GM11168 (cell line): ENCODE measurements around the gene AP2A1.

Experiments used
- in situ Hi-C: fragments of 300-500 bp; cut with MboI; formaldehyde crosslinking; loops from one replicate; pipeline ENCODE4 v1.12.0; 2022; ENCODE audit warnings: low sequenced_read_pairs; ENCODE audit not compliant: unreplicated experiment

Gene AP2A1

DNA sequence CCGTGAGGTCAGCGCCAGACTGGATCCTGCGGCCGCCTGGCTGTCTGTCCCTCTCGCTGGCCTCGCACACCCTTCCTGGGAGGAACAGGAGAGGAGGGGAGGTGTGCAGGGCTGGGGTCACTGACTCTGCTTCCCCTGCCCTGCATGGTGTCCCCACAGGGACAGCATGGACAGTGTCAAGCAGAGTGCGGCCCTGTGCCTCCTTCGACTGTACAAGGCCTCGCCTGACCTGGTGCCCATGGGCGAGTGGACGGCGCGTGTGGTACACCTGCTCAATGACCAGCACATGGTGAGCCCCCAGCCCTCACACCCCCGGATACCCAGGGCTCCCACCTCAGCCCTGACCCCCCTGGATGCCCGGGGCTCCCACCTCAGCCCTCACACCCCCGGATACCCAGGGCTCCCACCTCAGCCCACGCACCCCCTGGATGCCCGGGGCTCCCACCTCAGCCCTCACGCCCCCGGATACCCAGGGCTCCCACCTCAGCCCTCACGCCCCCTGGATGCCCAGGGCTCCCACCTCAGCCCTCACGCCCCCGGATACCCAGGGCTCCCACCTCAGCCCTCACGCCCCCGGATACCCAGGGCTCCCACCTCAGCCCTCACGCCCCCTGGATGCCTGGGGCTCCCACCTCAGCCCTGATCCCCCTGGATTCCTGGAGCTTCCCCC is 25.1 kb downstream of the AP2A1 start:
- in situ Hi-C loops: no loop called here

DNA sequence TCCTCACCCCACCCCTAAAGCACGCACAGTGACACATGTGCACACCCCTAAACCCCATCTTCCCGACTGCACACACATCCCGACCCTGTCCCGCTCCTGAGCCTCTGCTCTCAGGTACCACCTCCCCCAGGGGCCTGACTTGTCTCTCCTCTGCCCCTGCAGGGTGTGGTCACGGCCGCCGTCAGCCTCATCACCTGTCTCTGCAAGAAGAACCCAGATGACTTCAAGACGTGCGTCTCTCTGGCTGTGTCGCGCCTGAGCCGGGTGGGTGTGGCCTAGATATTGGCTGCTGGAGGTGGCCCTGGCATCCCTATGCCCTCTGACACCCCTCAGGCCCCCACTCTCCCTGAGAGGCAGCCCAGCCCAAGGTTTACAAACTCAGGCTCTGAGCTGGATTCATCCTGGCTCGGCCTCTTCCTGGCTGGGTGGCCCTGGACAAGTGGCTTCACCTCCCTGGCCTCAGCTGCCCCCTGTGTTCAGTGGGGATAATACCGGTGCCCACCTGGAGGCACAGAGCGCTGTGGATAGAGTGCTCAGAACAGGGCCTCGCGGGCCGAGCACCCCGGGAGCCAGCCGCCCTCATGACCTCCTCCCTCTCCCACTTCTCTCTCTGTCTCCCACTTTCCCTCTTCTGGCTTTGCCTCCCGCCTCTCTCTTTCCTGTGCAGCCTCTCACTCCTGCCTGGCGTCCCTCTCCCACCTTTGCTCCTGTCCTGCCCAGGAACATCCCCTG is 26.2 kb downstream of the AP2A1 start:
- in situ Hi-C loops: no loop called here

DNA sequence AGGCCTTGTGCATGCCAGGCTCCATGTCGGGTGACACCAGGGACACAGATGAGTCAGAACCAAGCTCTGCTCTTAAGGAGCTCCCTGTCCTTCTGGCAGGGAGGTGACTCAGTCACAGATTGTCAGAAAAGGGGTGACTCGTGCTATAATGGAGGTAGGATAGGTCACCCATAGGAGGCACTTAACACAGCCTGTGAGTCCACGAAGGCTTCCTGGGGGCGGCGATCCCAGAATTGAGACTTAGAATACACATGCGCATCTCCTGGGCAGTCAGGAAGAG is 26.7 kb downstream of the AP2A1 start:
- in situ Hi-C loops: no loop called here

DNA sequence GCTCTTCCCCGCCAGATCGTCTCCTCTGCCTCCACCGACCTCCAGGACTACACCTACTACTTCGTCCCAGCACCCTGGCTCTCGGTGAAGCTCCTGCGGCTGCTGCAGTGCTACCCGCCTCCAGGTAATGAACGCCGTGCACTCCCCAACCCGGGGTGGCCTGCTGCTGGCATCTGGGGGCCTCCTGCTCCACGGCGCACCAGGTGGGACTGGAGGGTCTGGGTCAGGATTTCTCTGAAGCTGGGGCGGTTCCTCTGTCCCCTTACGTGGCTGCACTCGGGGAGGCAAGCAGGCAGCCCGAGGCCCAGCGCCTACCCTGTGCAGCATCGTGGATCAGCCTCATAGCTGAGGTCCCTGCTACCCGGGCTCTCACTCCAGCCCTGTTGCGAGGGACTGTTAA is 28.8 kb downstream of the AP2A1 start:
- in situ Hi-C loops: no loop called here

DNA sequence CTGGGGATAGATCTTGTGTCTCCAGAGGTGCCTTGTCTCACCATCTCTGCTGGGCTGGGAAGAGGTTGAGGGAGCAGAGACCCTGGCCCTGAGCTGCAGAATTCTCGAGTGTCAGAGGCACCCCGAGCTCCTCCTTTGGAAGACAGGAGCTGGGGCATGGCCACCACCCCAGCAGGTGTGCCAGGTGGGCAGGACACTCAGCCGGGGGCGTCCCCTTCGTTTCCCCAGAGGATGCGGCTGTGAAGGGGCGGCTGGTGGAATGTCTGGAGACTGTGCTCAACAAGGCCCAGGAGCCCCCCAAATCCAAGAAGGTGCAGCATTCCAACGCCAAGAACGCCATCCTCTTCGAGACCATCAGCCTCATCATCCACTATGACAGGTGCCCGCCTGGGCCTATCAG is 31.8 kb downstream of the AP2A1 start:
- in situ Hi-C loops: no loop called here

DNA sequence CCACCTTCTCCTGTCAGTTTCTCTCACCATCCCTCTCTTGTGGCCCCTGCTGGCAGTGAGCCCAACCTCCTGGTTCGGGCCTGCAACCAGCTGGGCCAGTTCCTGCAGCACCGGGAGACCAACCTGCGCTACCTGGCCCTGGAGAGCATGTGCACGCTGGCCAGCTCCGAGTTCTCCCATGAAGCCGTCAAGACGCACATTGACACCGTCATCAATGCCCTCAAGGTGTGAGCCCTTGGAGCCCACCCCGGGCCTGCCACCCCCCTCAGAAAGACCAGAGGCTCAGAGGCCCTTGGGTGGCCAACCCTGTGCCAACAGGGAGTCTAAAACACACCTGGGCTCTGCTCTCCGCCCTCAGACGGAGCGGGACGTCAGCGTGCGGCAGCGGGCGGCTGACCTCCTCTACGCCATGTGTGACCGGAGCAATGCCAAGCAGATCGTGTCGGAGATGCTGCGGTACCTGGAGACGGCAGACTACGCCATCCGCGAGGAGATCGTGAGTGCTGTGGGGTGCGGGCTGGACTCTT is 32.5 kb downstream of the AP2A1 start:
- in situ Hi-C loops: no loop called here

DNA sequence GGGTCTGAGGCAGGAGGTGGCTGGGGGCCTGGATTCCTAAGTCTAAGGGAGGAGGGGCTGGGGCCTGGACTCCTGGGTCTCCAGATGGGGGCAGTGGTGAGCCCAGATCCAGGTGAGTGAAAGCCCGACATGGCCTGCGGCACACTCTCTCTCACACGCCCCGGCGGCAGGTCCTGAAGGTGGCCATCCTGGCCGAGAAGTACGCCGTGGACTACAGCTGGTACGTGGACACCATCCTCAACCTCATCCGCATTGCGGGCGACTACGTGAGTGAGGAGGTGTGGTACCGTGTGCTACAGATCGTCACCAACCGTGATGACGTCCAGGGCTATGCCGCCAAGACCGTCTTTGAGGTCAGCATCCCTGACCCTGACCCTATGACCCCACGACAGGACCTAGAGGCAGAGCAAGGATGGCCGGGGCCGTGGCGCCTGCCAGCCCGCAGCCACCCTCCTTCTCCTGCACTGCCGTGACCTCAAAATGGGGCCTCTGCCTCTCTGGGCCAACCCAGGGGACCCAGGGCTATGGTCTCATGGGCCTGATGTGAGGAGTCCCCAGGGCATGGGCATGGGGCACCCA is 33.1 kb downstream of the AP2A1 start:
- in situ Hi-C loops: no loop called here

DNA sequence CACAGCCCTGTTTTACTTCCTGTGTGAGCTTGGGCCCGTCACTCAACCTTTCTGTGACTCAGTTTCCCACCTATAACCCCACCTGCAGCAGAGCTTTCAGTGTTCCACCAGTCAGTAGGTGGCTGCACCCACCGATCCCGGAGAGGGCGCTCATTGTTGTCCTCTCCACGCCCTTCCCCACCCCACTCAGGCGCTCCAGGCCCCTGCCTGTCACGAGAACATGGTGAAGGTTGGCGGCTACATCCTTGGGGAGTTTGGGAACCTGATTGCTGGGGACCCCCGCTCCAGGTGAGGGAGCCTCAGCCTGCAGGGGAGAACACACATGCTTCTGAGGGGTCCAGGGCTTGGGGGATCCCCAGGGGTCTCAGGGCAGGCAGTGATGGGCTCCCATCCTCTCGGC is 34.0 kb downstream of the AP2A1 start:
- in situ Hi-C loops: no loop called here

DNA sequence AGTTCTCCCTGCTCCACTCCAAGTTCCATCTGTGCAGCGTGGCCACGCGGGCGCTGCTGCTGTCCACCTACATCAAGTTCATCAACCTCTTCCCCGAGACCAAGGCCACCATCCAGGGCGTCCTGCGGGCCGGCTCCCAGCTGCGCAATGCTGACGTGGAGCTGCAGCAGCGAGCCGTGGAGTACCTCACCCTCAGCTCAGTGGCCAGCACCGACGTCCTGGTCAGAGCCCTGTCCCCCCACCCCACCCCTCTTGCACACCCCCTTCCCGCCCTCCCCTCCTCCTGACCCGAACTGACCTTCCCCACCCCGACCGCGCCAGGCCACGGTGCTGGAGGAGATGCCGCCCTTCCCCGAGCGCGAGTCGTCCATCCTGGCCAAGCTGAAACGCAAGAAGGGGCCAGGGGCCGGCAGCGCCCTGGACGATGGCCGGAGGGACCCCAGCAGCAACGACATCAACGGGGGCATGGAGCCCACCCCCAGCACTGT is 34.6 kb downstream of the AP2A1 start:
- in situ Hi-C loops: no loop called here

DNA sequence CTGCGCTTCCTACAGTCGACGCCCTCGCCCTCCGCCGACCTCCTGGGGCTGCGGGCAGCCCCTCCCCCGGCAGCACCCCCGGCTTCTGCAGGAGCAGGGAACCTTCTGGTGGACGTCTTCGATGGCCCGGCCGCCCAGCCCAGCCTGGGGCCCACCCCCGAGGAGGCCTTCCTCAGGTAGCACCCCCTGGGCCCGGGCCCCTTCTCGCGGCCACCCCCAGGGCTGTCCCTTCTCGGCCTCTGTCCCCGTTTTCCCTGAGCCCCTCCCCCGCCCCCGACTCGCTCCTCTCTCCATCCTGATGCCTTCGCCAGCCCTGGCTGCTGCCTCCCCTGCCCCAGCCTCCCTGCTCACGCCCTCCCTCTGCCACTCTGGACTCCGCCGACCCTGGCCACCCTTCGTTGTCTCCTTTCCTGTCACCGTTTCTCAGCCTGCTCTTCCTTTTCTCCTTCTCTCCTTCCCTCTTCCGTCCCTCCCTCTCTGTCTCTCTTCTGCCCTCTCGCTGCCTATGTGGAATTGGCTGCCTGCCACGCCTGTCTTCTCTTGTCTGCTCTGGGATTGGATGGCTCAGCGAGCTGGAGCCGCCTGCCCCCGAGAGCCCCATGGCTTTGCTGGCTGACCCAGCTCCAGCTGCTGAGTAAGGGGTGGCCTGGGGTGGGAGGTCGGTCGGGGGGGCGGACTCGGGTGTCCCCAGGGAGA is 35.3 kb downstream of the AP2A1 start:
- in situ Hi-C loops: no loop called here

DNA sequence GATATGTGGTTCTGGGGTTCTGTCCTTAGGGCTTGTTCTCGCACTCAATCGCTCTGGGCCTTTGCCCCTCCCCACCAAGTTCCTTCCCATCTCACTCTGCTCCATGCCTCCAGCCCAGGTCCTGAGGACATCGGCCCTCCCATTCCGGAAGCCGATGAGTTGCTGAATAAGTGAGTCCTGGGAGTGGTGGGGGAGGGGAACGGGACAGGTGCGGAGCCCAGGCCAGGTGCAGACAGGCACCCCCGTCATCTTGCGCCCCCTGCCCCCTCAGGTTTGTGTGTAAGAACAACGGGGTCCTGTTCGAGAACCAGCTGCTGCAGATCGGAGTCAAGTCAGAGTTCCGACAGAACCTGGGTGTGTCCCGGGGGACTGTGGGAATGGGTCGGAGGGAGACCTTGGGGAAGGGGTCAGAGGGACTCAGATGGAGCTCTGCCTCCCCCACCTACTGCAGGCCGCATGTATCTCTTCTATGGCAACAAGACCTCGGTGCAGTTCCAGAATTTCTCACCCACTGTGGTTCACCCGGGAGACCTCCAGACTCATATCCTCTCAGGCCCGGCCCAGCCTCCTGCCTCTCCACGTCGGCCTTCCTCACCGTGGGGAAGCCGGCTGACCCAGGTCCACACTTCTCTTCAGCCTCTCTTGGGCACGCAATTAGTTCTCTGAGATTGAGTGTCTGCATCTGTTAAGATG is 36.2 kb downstream of the AP2A1 start:
- in situ Hi-C loops: no loop called here

DNA sequence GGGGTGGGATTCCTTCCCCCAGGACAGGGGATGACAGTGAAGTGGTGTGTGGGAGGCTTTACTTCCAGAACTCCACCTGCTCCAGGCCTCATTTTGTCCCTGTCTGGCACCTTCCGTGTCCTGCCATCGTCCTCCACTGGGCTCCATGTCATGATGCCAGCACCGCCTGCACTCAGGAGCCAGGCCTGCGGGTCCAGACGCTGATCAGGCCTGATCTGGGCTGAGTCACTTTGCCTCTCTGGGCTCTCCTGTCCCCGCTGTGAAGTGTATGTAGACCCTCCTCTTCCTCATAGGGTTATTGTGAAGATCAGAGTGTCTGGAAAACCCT is 36.7 kb downstream of the AP2A1 start:
- in situ Hi-C loops: no loop called here

DNA sequence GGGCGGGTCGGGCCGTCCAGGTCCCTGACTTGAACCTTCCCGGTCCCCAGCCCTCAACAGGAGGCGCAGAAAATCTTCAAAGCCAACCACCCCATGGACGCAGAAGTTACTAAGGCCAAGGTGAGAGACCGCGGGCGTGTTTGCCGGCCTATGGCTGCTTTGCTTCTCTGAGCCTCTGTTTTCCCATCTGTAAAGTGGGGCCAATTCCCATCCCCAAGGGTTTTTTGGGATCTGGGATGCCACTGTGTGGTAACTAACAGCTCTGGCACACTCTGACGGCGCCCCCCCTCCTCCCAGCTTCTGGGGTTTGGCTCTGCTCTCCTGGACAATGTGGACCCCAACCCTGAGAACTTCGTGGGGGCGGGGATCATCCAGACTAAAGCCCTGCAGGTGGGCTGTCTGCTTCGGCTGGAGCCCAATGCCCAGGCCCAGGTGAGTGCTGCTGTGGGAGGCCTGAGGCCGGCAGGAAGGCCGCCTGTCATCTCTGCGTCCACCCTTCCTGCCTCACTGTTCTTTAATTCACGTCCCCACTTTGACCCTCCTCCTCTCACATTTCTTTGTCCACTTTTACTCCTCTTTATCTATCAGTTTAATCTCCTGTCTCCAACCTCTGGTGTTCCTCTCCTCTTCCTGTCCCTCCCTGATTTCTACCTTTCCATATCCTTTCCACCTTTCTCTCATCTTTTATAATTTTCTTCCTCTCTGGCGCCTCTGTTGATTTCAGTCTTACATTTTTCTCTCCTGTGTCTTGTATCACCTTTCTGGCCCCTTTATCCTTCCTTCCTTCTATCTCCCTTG is 39.2 kb downstream of the AP2A1 start:
- in situ Hi-C loops: no loop called here

DNA sequence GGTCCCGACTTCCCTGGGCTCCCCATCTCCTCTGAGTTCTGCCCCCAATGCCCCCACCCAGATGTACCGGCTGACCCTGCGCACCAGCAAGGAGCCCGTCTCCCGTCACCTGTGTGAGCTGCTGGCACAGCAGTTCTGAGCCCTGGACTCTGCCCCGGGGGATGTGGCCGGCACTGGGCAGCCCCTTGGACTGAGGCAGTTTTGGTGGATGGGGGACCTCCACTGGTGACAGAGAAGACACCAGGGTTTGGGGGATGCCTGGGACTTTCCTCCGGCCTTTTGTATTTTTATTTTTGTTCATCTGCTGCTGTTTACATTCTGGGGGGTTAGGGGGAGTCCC is 39.8 kb downstream of the AP2A1 start:
- in situ Hi-C loops: no loop called here

DNA sequence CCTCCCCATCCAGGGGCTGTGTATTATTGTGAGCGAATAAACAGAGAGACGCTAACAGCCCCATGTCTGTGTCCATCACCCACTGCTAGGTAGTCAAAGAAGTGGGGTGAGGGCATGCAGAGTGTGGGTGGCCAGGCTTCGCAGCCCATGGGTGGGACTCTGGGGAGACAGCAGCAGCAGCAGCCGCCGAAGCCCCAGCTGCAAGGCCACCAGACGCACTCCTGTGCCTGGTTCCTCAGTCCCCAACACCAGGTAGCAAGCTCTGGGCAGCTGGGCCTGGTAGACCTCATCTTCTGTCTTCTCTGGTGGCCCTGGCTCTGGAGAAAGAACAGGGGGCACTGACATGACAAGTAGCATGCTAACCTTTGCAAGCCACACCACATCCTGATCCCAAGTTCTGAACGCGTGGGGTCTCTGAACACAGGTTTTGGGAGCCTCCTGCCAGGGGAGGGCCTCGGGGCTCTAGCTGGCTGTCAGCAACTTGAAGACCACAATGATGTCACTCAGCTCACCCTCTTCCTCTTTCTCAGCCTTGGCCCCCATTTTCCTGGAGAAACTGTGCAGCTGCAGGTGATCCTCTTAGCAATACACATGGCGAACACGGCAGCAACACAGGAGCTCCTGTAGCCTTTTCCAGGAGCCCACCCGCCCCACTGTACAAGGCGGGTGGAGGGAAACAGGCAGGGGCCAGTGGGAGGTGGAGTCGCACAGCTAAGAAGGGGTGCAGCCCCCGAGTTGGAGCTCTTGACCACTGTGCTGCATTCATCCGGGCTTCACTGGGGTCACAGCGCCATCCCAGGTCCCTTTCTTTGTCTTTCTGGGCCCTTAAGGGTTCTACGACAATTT is 40.5 kb downstream of the AP2A1 start:
- in situ Hi-C loops: no loop called here

DNA sequence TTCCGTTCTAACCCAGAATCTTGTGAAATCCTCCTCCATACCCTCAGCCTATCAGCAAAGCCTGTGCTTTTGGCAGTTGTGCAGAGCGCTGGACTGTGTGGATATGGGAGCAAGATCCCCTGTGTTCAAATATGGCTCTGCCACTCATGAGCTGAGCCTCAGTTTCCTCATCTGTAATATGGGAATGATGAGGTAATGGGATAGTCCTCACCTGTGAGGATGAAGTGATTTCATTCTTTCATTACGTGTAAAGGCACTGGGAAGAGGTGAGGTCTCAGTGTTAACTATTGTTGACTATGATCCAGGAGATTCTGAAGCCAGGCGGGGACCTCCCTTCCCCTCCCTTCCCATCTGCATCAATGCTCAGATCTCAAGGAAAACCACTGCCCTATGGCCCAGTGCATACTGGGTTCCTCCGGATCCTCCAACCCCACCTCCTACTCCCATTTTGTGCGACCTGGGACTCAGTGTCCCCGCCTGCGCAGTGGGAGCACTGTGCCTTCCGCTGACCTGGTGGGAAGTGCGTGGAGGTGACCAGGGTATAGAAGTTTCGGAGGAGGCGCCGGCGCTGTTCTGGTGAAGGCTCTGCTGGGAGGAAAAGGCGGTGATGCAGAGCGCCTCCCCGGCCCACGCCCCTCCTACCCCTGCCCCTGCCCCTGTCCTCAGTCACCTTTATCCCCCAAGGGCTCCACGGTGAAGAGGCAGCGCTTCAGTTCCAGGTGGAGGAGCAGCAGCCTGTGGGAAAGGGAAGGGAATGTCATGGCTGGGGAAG is 41.3 kb downstream of the AP2A1 start:
- in situ Hi-C loops: no loop called here

DNA sequence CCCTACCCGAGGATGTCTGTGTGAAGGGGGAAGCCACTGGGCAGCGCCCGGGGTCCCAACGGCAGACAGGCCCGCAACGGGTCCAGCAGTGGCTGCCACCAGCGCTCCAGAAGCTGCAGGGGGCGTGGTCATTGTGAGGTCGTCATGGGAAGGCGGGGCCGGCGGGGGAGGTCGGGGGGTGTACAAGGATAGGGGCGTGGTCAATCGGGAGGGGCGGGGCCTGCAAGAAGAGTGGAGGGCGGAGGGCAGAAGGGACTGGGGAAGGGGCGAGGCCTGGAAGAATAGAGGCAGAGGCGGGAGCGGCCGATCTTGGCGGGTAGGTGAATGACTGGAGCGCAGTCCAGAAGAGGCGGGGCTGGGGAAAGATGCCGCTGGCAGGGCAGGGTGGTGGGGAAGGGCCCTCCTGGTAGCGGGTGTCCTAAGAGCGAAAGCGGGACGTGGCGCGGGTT is 41.9 kb downstream of the AP2A1 start:
- in situ Hi-C loops: no loop called here
